ENCODE results near the gene TSPAN7.

Gene TSPAN7, protein sequence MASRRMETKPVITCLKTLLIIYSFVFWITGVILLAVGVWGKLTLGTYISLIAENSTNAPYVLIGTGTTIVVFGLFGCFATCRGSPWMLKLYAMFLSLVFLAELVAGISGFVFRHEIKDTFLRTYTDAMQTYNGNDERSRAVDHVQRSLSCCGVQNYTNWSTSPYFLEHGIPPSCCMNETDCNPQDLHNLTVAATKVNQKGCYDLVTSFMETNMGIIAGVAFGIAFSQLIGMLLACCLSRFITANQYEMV

DNA sequence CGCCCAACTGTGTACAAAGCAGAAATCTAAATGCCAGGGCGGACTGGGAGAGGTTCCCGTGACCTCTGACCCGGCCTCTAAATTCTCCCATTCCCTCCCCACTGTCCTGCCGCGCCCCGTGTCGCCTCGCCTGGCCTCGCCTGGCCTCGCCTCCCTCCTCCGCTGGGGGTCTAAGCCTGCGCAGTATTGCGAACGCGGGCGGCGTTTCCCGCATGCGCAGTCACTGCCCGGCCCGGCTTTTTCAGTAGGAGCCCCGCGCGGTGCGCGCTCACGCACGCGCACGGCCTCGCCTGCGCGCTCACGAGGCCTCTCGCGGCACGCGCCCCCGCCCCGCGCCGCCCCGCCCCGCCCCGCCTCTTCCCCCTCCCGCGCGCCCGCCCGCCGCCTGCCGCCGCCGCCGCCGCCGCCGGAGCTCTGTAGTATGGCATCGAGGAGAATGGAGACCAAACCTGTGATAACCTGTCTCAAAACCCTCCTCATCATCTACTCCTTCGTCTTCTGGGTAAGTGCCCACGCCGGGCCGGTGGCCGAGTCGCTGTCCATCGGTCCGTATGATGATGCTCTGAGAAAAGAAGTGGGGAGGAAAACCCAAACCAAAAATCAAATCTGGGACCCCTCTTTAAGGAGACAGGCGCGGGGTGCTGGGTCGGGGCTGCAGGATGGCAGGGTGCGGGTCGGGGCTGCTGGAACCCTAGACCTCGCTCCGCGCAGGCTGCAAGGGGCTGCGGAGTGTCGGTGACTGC lies at the start of gene TSPAN7:
TSPAN7 (plus strand) TSS at position 417 of the 743 bp plus-strand sequence; CDS start at position 422, 5 bp downstream.
- peak; percentile 14 for DNase-seq (ENCODE audit: low read depth)

DNA sequence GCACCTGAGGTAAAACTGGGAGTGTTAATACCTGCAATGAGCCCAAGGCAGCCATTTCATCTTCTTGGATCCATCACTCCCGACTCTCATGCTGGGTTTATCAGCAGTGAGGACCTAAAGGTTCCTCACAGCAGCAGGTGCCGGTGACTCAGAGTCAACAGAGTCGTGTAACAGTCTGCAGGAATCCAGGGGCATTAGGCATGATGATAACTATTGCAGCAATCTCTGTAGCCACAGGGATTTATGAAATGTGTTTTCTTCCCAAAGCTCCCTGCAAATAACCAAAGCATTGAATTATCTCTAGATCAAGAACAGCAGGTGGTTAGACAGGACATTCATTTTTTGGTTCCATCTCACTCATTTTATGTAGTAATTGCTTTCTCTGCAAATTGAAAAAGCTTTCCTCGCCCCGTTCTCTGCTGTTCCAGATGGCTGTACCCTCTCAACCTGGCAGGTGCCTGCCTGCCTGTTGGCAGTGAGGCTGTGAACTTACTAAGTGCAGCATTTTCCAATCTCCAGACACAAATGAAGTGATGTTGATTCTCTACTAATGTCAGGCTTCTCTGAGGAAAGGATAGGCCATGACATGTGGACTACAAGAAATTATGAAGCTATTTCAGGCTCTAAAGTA lies 48.1 kb upstream of the TSPAN7 start:
- no peak for DNase-seq (ENCODE audit: low read depth)

DNA sequence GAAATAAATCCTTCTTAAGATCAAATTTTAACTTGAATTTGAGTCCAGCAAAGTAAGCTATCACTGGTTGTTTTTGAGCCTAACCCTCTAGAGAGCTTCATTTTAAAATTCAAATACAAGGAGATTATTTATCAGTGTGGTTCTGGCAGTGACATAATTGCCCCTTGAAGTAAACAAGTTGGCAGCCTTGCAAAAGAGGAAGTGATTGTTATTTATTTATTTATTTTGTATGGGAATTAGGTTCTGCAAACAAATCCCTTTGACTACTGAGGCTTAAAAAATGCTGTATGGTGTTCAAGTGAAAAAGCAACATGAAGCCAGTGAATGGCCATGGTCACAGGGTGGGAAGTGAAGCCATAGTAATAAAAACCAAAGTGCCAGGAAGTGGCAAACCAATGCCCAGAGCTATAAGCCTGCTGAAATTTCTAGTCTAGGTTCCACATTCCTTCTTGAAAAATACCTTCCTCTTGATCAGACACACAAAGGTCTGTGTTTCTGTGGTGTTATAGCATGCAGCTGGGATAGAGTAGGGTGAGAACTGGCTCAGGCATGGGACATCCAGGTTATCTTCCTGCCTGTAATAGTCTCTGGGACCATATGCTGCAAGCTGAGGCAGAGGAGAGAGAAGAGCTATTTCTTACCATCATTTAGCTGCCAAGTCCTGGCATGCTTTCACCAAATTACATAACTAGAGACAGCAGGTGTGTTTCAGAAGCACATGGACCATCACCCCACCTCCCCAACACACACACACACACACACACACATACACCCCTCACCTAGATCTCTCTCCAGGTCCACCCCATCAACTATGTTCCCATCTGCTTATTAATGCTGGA lies 47.1 kb upstream of the TSPAN7 start:
- DNase-seq (ENCODE audit: low read depth), result no peak

DNA sequence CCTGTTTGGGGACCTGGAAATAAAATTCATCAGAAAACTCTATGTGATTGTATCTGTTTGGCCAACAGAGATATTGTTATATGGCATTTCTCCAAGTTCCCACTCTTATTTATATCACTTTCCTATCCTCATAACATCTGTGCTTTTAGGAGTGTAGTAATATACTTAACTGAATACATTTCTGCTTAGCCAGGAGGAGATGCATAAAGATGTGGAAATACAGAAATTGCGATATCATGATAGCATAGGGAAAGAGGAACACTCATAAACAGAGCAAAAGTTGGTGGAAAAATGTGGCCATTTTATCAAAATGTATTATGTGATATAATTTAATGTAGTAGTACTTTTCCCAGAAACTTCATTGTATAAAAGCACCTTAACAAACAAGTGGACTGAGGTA lies 46.1 kb upstream of the TSPAN7 start:
- DNase-seq (ENCODE audit: low read depth), result no peak

DNA sequence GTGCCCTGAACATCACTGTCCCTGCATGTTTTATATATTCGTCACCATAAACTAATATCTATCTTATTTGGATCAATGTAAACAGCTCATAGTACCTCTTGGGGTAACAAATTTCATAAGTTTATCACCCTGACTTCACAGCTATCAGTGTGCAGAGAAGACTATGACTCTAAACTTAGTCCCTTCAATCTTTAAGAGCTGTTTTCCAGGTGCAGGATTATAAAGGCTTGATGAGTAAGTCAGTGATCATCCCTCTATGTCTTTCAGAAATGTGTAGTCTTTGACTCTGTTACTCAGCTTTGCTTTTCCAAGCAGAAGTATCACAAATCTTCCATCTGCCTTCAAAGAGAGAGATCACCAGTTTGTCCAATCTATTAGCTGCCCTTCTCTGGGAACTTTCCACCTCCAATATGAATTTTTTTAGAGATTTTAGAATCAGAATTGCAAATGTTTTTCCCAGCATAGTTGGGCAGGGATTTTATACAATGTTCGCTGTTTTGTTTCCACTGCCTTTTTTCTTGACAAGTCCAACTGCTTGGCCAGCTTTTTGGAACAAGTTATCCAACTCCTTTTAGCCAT lies 45.1 kb upstream of the TSPAN7 start:
- no peak for DNase-seq (ENCODE audit: low read depth)

DNA sequence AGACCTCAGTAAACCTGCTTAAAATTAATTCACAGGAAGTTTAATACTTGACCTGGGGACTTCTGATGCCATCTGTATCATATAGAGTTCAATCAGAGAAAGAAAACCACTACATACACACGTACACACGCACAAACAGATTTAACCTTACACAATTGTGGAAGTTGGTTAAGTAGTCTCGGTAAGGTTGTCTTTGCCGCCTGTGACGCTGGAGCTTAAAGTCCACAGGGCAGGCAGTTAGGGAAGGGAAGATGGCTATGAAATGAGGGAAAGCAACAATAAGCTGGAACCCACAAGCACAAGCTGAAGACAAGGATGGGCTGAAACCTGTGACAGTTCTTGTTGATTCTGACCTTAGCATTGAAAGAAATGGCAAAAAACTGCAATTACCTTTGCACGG lies 41.7 kb upstream of the TSPAN7 start:
- DNase-seq (ENCODE audit: low read depth), result no peak

DNA sequence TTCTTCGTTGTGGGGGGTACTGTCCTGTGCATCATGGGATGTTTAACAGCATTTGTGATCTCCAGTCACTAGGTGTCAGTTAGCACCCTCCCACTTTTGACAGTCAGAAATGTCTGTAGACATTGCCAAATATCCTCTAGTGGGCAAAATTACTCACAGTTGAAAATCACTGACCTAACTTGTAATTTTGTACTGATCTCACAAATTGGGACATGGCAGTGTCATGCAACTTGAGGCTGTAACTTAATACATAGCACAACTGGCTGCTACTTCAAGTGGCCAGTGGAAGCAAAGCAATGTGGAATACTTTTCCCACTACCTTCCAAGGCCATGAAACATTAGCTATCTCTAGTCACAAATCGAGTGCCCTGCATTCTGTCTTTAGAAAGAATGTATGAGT lies 23.2 kb upstream of the TSPAN7 start:
- DNase-seq (ENCODE audit: low read depth), result no peak

DNA sequence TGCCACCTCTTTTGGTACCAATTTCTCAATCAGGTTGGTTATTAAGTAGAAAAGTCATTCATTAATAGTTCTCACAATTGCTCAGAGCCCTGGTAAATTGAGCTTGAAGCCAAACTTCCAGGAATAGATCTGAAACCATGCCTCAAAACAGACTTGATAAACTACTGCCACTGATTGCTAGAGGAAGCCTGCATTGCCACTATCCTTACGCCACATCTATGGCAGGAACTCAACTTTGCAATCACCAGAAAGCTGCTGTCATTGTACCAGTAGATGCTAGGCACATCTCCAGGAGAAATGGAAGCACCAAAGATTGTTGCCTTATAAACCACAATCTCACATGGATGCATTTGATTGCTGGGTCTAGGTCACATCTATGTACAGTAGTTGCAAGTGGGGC lies 21.6 kb upstream of the TSPAN7 start:
- no peak for DNase-seq (ENCODE audit: low read depth)

DNA sequence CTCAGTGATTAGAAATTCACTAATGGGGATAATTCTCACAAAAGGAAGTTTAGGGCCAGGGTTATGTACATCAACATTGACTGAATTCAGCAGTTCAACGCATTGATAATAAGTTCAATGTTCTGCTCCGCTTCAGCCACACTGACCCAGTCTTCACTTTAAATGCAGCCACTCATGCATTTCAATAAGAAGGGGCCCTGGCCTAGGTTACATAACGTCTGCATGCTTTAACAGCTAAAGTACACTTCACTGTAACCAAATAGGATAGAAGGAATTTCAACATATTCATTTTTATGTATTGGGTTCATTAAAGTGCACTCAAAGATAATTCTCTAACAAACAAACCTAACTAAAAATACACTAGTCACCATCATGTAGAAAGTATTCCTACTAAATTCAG lies 12.8 kb upstream of the TSPAN7 start:
- DNase-seq (ENCODE audit: low read depth), result no peak

DNA sequence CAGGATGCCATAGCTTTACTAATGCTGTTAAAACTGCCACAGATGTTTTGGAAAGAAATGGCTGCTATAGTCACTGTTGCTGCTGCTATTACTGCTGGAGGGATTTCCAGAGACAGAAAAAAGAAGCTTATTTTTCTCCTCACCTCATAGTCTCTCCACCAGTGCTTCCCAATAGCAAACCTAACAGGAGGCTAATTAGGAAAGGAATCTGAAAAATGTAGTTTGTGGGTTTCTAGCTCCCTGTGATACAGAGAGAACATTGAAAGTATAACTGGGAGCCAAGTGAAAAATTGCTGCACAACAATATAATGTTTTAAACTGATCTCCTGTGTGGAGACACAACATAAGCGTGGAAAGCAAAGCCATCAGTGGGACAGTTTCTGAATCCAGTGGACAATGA lies 8.6 kb upstream of the TSPAN7 start:
- DNase-seq (ENCODE audit: low read depth), result no peak

DNA sequence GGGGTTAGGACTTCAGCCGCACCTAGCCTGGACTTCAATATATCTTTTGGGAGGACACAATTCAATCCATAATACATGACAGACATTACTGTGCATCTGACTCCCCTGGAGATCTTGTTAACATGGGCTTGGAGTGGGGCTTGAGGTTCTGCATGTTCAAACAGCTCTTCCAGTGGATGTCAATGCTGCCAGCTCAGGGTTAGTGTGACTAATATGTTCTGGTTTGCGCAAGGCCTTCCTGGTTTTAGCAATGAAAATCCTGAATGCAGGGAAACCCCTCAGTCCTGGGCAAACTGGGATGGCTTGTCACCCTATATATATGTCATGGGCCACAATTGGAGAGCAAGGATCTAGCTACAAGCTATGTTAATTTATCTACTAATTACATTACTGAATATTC lies 2.7 kb upstream of the TSPAN7 start:
- peak; percentile 4 for DNase-seq (ENCODE audit: low read depth)

DNA sequence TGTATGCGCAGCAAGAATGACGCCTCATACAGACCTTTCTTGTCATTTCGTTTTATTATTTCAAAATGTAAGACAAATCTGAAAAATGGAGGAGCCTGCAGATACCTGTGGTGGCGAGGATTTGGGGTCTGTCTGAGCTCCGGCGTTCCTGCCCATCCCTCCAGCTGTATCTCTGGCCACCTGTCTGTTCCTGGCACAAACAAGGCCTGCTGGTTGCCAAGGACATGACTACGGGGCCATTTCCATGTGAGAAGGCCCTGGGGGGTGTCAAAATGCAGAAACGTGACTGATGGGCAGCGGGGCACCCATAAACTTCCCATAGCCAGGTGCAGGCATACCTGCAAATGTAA lies 591 bp upstream of the TSPAN7 start:
- no peak for DNase-seq (ENCODE audit: low read depth)

DNA sequence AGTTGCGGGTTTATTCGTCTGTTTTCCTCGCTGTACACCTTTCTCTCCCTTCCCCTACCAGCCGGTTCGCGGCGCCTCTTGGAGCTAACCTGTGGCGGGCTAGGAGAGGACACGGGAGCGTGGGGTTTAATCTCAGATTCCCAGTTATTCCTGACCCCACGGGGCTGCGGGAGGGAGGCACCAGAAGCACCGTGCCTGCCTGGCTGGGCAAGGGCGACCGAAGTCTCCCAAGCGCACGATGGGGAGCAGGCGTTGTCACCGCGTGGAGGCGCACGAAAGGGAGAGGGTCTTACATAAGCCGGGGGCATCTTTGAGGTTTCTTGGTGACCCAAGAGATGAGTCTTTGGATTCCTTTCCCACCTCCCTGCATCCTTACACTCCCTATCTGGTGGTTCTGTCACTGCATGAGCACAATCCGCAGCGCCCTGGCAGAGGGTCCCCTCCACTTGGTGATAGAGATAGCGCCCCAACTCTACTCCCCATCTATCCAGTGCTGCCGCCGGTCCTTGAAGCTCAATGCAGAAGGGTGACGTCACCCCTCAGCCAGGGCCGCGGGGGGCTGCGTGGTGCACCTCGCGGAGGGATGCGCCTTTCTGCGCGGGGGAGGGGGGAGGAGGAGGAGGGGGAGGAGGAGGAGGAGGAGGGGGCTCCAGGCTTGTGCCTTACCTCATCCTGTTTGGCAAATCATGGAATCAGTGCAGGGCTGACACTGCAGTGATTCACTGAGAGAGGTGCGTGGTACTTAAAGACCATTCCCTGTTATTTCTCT lies 793 bp downstream of the TSPAN7 start:
- no peak for DNase-seq (ENCODE audit: low read depth)

DNA sequence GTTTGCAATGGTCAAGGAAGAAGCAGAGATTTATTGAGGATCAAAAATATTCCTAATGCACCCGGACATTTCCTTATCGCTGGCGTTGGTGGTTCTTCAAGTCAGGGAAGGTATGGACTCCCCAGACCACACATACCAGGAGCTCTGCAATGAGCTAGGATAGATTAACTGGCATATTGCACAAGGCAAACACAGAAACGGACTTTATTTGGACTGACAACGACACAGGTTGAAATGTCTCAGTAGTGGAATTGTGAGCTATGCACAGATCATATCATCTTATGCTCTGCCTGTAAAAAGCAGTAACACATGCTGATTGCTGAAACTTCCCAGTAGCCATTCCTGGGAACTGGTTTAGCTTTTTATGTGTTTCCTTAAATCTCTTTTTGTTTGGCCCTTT lies 1.7 kb downstream of the TSPAN7 start:
- no peak for DNase-seq (ENCODE audit: low read depth)

DNA sequence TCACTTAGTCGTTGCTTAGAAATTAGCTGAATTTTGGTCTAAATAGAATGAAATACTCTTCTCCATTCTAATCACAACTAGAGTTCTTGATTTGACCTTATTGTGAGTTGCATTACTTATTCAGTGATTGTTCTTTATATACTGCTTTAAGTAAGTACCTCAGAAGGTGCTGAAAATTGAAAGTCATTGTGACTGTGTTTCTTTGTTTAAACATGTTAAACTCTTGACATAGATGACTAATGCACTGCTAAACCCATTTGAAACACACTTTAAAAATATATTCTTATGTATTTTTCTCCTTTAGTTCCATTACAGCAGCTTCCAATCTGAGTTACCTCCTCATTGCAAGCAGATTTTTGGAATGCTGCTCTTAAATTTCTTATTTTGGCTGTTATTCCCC lies 9.1 kb downstream of the TSPAN7 start:
- no peak for DNase-seq (ENCODE audit: low read depth)

DNA sequence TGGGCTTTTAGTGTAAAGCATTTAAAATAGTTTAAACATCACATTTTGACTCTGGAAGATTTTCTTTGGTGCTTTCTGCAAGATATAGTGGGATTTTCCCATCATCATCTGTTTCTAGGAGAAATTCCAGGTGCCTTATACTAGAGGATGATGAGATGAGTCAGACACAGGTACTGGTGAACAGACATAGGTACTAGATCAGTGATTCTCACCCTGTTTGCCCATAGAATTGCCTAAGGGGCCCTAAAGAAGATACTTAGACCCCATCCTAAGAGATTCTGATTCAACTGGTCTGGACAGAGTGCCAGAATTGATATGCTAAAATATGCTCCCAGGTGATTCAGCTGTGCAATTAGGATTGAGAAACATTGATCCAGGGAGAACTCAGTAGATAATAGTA lies 9.7 kb downstream of the TSPAN7 start:
- DNase-seq (ENCODE audit: low read depth), result no peak

DNA sequence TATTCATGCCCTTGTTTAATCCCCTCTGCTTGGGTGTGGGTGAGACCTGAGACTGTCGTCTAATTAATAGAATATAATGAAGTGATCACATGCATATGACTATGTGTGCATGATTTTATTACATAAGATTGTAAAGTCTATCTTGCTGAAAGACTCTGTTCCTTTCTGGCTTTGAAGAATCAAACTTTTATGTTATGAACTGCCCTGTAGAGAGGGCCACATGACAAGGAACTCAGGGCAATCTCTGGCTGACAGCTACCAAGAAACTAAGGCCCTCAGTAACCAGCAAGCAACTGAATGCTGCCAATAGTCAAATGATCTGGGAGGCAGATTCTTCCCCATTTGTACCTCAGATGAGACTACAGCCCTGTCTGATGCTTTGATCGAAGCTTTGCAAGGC lies 13.5 kb downstream of the TSPAN7 start:
- no peak for DNase-seq (ENCODE audit: low read depth)

DNA sequence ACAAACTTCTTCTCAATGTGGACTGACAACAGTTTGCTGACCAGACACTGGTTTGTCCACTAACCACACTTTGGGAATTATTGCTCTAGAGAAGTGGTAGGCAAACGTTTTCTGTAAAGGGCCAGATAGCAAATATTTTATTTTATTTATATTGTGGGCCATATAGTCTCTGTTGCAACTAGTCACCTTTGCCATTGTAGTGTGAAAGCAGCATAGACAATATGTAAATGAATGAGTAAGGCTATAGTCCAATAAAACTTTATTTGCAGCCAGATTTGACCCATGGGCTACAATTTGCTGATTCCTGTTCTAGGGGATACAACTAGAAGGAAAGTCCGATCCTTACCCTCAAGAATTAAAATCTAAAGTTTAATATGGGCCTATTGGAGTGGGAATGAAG lies 14.5 kb downstream of the TSPAN7 start:
- DNase-seq (ENCODE audit: low read depth), result no peak

DNA sequence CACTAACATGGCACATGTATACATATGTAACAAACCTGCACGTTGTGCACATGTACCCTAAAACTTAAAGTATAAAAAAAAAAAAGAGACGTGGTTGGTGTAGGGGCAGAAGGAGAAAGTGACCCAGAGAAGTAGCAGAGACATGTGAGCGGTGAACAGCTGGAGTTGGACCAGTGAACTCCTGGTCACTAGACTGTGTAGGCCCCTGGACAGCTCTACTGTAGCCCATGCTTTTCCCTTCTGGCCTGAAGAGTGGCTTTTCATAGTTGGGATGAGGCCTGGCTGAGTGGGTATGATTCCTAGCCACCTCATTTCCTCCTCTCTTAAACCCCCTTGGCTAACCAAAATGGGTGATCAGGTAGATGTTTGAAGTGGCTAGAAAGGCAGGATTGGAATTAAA lies 16.4 kb downstream of the TSPAN7 start:
- no peak for DNase-seq (ENCODE audit: low read depth)

DNA sequence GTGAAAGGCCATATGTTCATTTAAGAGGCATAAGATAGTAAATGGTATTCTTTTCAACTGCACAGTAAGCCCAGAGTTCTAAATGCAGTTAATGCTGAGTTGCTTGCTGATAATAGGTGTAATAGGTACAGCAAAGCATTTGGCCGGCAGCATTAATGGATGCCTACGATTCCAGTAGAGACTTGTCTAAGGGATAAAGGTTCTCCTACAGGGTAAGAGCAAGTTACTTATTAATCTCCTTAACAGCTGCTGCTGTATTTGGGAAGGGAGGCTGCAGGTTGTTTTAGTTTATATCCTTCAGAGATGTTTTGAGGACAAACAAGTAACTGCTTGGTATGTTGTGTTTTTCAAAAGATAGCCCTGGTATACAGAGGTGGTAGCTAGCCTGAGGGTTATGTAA lies 16.8 kb downstream of the TSPAN7 start:
- DNase-seq (ENCODE audit: low read depth), result no peak

DNA sequence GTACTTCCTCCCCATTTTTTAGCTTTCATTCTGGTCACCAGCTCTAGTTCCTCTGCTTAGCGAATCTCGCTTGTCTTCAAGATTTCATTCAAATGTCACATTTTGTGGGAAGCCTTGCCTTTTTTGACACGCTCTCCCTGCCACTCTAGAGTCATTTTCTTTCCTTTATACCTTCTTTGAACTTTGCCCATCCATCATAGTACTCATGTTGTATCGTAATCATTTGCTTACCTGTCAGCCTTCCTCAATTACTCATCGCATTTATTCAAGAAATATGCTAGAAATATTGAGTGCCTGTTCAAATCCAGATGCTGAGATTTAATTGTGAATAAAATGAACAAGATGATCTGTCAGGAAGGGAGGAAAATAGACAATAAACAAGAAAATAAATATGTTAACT lies 21.8 kb downstream of the TSPAN7 start:
- DNase-seq (ENCODE audit: low read depth), result no peak

DNA sequence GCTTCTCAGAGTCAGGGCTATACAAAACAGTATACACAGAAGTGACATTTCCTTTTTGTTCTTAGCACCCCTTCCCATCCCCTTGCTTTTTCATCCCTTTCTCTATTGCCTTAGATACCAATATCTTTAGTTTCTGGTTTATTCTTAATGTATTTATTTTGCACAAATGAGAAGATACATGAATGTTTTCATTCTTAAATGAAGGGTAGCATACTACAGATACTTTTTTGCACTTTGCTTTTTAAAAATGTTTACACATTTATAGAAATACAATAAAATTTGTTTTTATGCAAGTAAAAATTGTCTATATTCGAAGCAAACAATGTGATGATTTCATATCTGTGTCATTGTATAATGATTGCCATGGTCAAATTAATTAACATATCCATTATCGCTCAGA lies 33.1 kb downstream of the TSPAN7 start:
- DNase-seq (ENCODE audit: low read depth), result no peak
